Bronchial epithelial cell (primary cell): ENCODE results near the gene PVALB. TPM values are rescaled to one million over a fixed set of nuclear protein-coding genes. Genes with fewer than 3 reads are reported as not detected.
A peak's percentile ranks its signal among the peaks of the same experiment; 100 is the strongest.

Source experiments
- DNase-seq: peaks from one replicate; pipeline ENCODE4 v3.0.0-alpha.2; 2010; ENCODE audit warnings: low read depth
- FAIRE-seq: peaks from 2 replicates; lab custom pipeline; 2011; peaks lifted over from hg19 to GRCh38; lab: Jason Lieb, UNC
- H3K27me3 ChIP-seq: 2 replicates; pipeline ENCODE4 v1.5.1; 2011; ENCODE audit warnings: low read length; ENCODE audit not compliant: control insufficient read depth, insufficient read depth
- H3K36me3 ChIP-seq: 2 replicates; pipeline ENCODE4 v1.5.1; 2011; ENCODE audit warnings: low read length; ENCODE audit not compliant: control insufficient read depth, insufficient read depth
- H3K4me3 ChIP-seq: 2 replicates; pipeline ENCODE4 v1.5.1; 2011; ENCODE audit warnings: mild to moderate bottlenecking, low read depth, low read length, control low read depth
- CTCF ChIP-seq: IDR thresholded peaks from 2 replicates; pipeline ENCODE4 v1.5.1; 2011; ENCODE audit warnings: mild to moderate bottlenecking, moderate library complexity, low read length, control low read depth, inconsistent platforms; ENCODE audit not compliant: insufficient read depth, severe bottlenecking
- total RNA-seq: library from RNA; depleted of rRNA; stranded (reverse); fragments of >200 nt; gene quantifications from 2 replicates; pipeline ENCODE4 v1.2.1, GENCODE V29; 2014

PVALB gene
- total RNA-seq, 1 donor from 2014 or later, result not detected

GRCh38 chr22:36753120-36753802 lies 63.6 kb downstream of the PVALB start:
- FAIRE-seq (peak; percentile 77), DNase-seq (peak; percentile 74)
- Histone ChIP-seq H3K4me3 (no peak overlapping the region), H3K36me3 (no peaks in the 10 kb centered on the region), H3K27me3 (peaks cover 2% of the 10 kb centered on the region)
- TF ChIP-seq CTCF, result no peak

Other genes starting within 250 kb of the PVALB start
- not detected in 2 replicates for gene CACNG2, start 113.3 kb downstream of the PVALB start, total RNA-seq
- 10.8 and 15.5 TPM in 2 replicates for gene IFT27, start 40.9 kb downstream of the PVALB start, total RNA-seq
- gene NCF4, start 44.0 kb upstream of the PVALB start, total RNA-seq, result not detected in 2 replicates
- gene CSF2RB, start 96.6 kb upstream of the PVALB start, total RNA-seq, result under 0.01 TPM in 1 of 2 replicates, not detected in the other
- 45.8 and 102 TPM in 2 replicates for gene TST, start 202.4 kb upstream of the PVALB start, total RNA-seq
- gene MPST, start 202.7 kb upstream of the PVALB start, total RNA-seq, result 96.3 and 121 TPM in 2 replicates
- 7.4 and 22.3 TPM in 2 replicates for gene KCTD17, start 234.7 kb upstream of the PVALB start, total RNA-seq